ENCODE data around the gene GRK3. TPM values are rescaled to one million over a fixed set of nuclear protein-coding genes. Genes with fewer than 3 reads are reported as not detected.

The GRK3 gene
- total RNA-seq, 1 experiment from 2014 or later = 2.0 TPM

- Histone ChIP-seq H3K27me3 (replicated peaks; ENCODE audit: insufficient read depth, low read depth, low read length, poor library complexity) (no peaks in the 10 kb centered on the region), H3K27ac (ENCODE audit: low read depth, low read length, poor library complexity, severe bottlenecking) (no peak overlapping the region), H3K4me1 (ENCODE audit: insufficient read depth, low read length, poor library complexity, severe bottlenecking) (no peaks in the 10 kb centered on the region), H3K36me3 (ENCODE audit: insufficient read depth, low read length, poor library complexity, severe bottlenecking) (no peaks in the 10 kb centered on the region), H3K4me3 (ENCODE audit: low read depth, low read length, poor library complexity, severe bottlenecking) (no peak overlapping the region), H3K9me3 (ENCODE audit: low read depth, low read length, poor library complexity, severe bottlenecking) (peaks cover 7% of the 10 kb centered on the region)
- ChIA-PET CTCF (no interaction called here), POLR2A (ENCODE audit: low non-redundant PET) (no interaction called here)
- intact Hi-C loops (cut with micrococcal nuclease; ENCODE audit: unreplicated experiment) = no loop called here
- TF ChIP-seq CTCF (conservative IDR thresholded peaks at IDR 0.05; ENCODE audit: low read depth, low read length) (0 out of 2 replicates have a peak, but pooled peaks have one; percentile 12), EZH2 (IDR thresholded peaks at IDR 0.05; ENCODE audit: borderline replicate concordance, low read depth, low read length, poor library complexity, severe bottlenecking) (no peak)
- no TSS peak for BruUV-seq (replicated peaks)
- no peak for DNase-seq (ENCODE audit: low spot score)
These were observed 200.0 kb downstream of the GRK3 start for GRCh38 chr22:25764270-25765015.

GRCh38 chr22:25765016-25765367, 200.5 kb downstream of the GRK3 start:
- intact Hi-C loops (cut with micrococcal nuclease; ENCODE audit: unreplicated experiment) = no loop called here
- no peak for TF ChIP-seq CTCF (conservative IDR thresholded peaks at IDR 0.05; ENCODE audit: low read depth, low read length)
- TF ChIP-seq EZH2 (IDR thresholded peaks at IDR 0.05; ENCODE audit: borderline replicate concordance, low read depth, low read length, poor library complexity, severe bottlenecking) = no peak
- H3K4me1 ChIP-seq (ENCODE audit: insufficient read depth, low read length, poor library complexity, severe bottlenecking) = no peaks in the 10 kb centered on the region
- ChIA-PET CTCF (no interaction called here), POLR2A (ENCODE audit: low non-redundant PET) (no interaction called here)
- BruUV-seq (replicated peaks) = no TSS peak
- H3K4me3 ChIP-seq (ENCODE audit: low read depth, low read length, poor library complexity, severe bottlenecking) = no peak overlapping the region
- DNase-seq (ENCODE audit: low spot score) = no peak
- no peaks in the 10 kb centered on the region for H3K36me3 ChIP-seq (ENCODE audit: insufficient read depth, low read length, poor library complexity, severe bottlenecking)
- H3K9me3 ChIP-seq (ENCODE audit: low read depth, low read length, poor library complexity, severe bottlenecking) = peaks cover 7% of the 10 kb centered on the region
- no peaks in the 10 kb centered on the region for H3K27me3 ChIP-seq (replicated peaks; ENCODE audit: insufficient read depth, low read depth, low read length, poor library complexity)
- H3K27ac ChIP-seq (ENCODE audit: low read depth, low read length, poor library complexity, severe bottlenecking) = no peak overlapping the region

- CTCF ChIA-PET = no interaction called here
- Histone ChIP-seq H3K9me3 (ENCODE audit: low read depth, low read length, poor library complexity, severe bottlenecking) (peaks cover 7% of the 10 kb centered on the region), H3K4me1 (ENCODE audit: insufficient read depth, low read length, poor library complexity, severe bottlenecking) (no peaks in the 10 kb centered on the region), H3K36me3 (ENCODE audit: insufficient read depth, low read length, poor library complexity, severe bottlenecking) (no peaks in the 10 kb centered on the region), H3K27ac (ENCODE audit: low read depth, low read length, poor library complexity, severe bottlenecking) (no peak overlapping the region), H3K27me3 (replicated peaks; ENCODE audit: insufficient read depth, low read depth, low read length, poor library complexity) (no peaks in the 10 kb centered on the region), H3K4me3 (ENCODE audit: low read depth, low read length, poor library complexity, severe bottlenecking) (no peak overlapping the region)
- intact Hi-C loops (cut with micrococcal nuclease; ENCODE audit: unreplicated experiment) = no loop called here
- BruUV-seq (replicated peaks) = no TSS peak
- DNase-seq (ENCODE audit: low spot score) = no peak
- POLR2A ChIA-PET (ENCODE audit: low non-redundant PET) = interaction anchor here (0.6 kb wide), 1 partner anchor 141 kb away, joined by 4 read pairs; no protein-coding TSS in a partner anchor
- no peak for TF ChIP-seq CTCF (conservative IDR thresholded peaks at IDR 0.05; ENCODE audit: low read depth, low read length)
- no peak for TF ChIP-seq EZH2 (IDR thresholded peaks at IDR 0.05; ENCODE audit: borderline replicate concordance, low read depth, low read length, poor library complexity, severe bottlenecking)
These were observed 201.3 kb downstream of the GRK3 start for GRCh38 chr22:25765801-25766200.

Measured in A673 (cell line).